ENCODE measurements around the gene ERC1. TPM values are rescaled to one million over a fixed set of nuclear protein-coding genes. Genes with fewer than 3 reads are reported as not detected.

ERC1 gene
- total RNA-seq, 4 donors from 2014 or later = 23.5 to 74.8 (median 57.0) TPM

GRCh38 chr12:1377117-1377516, 386.1 kb downstream of the ERC1 start:
- Histone ChIP-seq H3K27ac (no peak overlapping the region), H3K36me3 (peaks cover 0 to under 1% (median 0%) of the 10 kb centered on the region in 4 donors), H3K4me1 (peaks cover 0 to 12% (median 5%) of the 10 kb centered on the region in 4 donors), H3K27me3 (no peaks in the 10 kb centered on the region), H3K4me3 (no peak overlapping the region), H3K9me3 (no peaks in the 10 kb centered on the region)
- WGBS, 2 donors (ENCODE audit: low coverage in 1 of 2) = 95 to 96% methylated on average over 5 of the region's 5 CpGs
- TF ChIP-seq POLR2AphosphoS5 (IDR thresholded peaks at IDR 0.05) = no peak
- TF ChIP-seq POLR2A (IDR thresholded peaks at IDR 0.05) = no peak
- TF ChIP-seq EP300 (IDR thresholded peaks at IDR 0.05; ENCODE audit: low read depth) = no peak
- TF ChIP-seq CTCF (IDR thresholded peaks at IDR 0.05) = no peak
- intact Hi-C loops (cut with DNase I; ENCODE audit: low total_unique reads) = no loop called here
- DNase-seq = no peak
- in situ Hi-C loops (cut with MboI; ENCODE audit: low pct_ligation_motif_present in 1 of 4, low pct_unique_long_range_greater_than_20kb in 1 of 4, low sequenced_read_pairs in 3 of 4) = no loop called here

- Histone ChIP-seq H3K4me1 (peaks cover 0 to 12% (median 5%) of the 10 kb centered on the region in 4 donors), H3K27ac (no peak overlapping the region), H3K27me3 (no peaks in the 10 kb centered on the region), H3K4me3 (no peak overlapping the region), H3K9me3 (no peaks in the 10 kb centered on the region), H3K36me3 (no peaks in the 10 kb centered on the region)
- intact Hi-C loops (cut with DNase I; ENCODE audit: low total_unique reads) (no loop called here), in situ Hi-C loops (cut with MboI; ENCODE audit: low pct_ligation_motif_present in 1 of 4, low pct_unique_long_range_greater_than_20kb in 1 of 4, low sequenced_read_pairs in 3 of 4) (no loop called here)
- no peak for DNase-seq
- TF ChIP-seq CTCF (IDR thresholded peaks at IDR 0.05) (no peak), POLR2AphosphoS5 (IDR thresholded peaks at IDR 0.05) (no peak), POLR2A (IDR thresholded peaks at IDR 0.05) (no peak), EP300 (IDR thresholded peaks at IDR 0.05; ENCODE audit: low read depth) (no peak)
- 43 to 52% methylated on average over 1 to 3 of the region's 3 CpGs for WGBS, 2 donors (ENCODE audit: low coverage in 1 of 2)
Measured at GRCh38 chr12:1377681-1378080, 386.7 kb downstream of the ERC1 start.

- no peak for TF ChIP-seq CTCF (IDR thresholded peaks at IDR 0.05)
- no peak for TF ChIP-seq POLR2AphosphoS5 (IDR thresholded peaks at IDR 0.05)
- TF ChIP-seq EP300 (IDR thresholded peaks at IDR 0.05; ENCODE audit: low read depth) = no peak
- TF ChIP-seq POLR2A (IDR thresholded peaks at IDR 0.05) = no peak
- in situ Hi-C loops (cut with MboI; ENCODE audit: low pct_ligation_motif_present in 1 of 4, low pct_unique_long_range_greater_than_20kb in 1 of 4, low sequenced_read_pairs in 3 of 4) (no loop called here), intact Hi-C loops (cut with DNase I; ENCODE audit: low total_unique reads) (no loop called here)
- WGBS, 2 donors (ENCODE audit: low coverage in 1 of 2) = 99 to 100% methylated on average over 1 to 12 of the region's 12 CpGs
- no peaks in the 10 kb centered on the region for H3K36me3 ChIP-seq
- H3K9me3 ChIP-seq = no peaks in the 10 kb centered on the region
- no peaks in the 10 kb centered on the region for H3K27me3 ChIP-seq
- peaks cover 0 to 7% (median 0%) of the 10 kb centered on the region in 4 donors for H3K4me1 ChIP-seq
- H3K27ac ChIP-seq = no peak overlapping the region
- DNase-seq = no peak
- no peak overlapping the region for H3K4me3 ChIP-seq
Measured at GRCh38 chr12:1380171-1380851, 389.3 kb downstream of the ERC1 start.

GRCh38 chr12:1382151-1382550, 391.1 kb downstream of the ERC1 start:
- intact Hi-C loops (cut with DNase I; ENCODE audit: low total_unique reads) (no loop called here), in situ Hi-C loops (cut with MboI; ENCODE audit: low pct_ligation_motif_present in 1 of 4, low pct_unique_long_range_greater_than_20kb in 1 of 4, low sequenced_read_pairs in 3 of 4) (no loop called here)
- H3K4me1 ChIP-seq = peaks cover 0 to 7% (median 0%) of the 10 kb centered on the region in 4 donors
- WGBS, 2 donors (ENCODE audit: low coverage in 1 of 2) = 95 to 98% methylated on average over 5 to 6 of the region's 6 CpGs
- no peak overlapping the region for H3K4me3 ChIP-seq
- H3K9me3 ChIP-seq = no peaks in the 10 kb centered on the region
- H3K27ac ChIP-seq = no peak overlapping the region
- H3K36me3 ChIP-seq = no peaks in the 10 kb centered on the region
- TF ChIP-seq POLR2A (IDR thresholded peaks at IDR 0.05) = no peak
- no peak for DNase-seq
- no peaks in the 10 kb centered on the region for H3K27me3 ChIP-seq

GRCh38 chr12:1382826-1383225, 391.8 kb downstream of the ERC1 start:
- Histone ChIP-seq H3K4me3 (no peak overlapping the region), H3K9me3 (no peaks in the 10 kb centered on the region), H3K4me1 (peaks cover 0 to 2% (median 0%) of the 10 kb centered on the region in 4 donors), H3K27ac (no peak overlapping the region), H3K27me3 (no peaks in the 10 kb centered on the region), H3K36me3 (no peaks in the 10 kb centered on the region)
- 84 to 88% methylated on average over 4 of the region's 4 CpGs for WGBS, 2 donors (ENCODE audit: low coverage in 1 of 2)
- in situ Hi-C loops (cut with MboI; ENCODE audit: low pct_ligation_motif_present in 1 of 4, low pct_unique_long_range_greater_than_20kb in 1 of 4, low sequenced_read_pairs in 3 of 4) = no loop called here
- intact Hi-C loops (cut with DNase I; ENCODE audit: low total_unique reads) = no loop called here
- no peak for DNase-seq
- TF ChIP-seq CTCF (IDR thresholded peaks at IDR 0.05) (no peak), EP300 (IDR thresholded peaks at IDR 0.05; ENCODE audit: low read depth) (no peak), POLR2A (IDR thresholded peaks at IDR 0.05) (no peak), POLR2AphosphoS5 (IDR thresholded peaks at IDR 0.05) (no peak)
